HG03066 (cell line): ENCODE results near the gene RBMS3.

ENCODE experiments used
- ATAC-seq: cut with Tn5 transposase; IDR thresholded peaks from one replicate; pipeline ENCODE4 v1.9.1; 2021; ENCODE audit warnings: low read depth; ENCODE audit not compliant: unreplicated experiment

RBMS3 gene

DNA sequence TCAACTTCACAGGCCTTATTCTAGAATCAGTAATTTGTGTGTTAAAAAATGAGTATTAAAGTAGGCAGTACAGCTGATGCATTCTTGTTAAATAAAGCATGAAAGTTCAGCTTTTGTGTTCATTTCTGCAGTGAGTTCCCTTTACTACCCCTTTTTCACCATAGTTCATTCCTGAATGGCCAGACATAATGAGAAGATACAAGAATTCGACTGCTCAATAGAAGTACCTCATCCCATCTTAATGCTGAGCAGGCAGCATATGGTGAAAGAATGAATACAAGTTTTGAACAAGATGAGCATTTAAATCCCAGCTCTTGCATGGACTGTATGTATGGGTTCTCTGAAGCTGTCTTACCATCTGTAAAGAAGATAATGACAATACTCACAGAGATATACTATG lies 677.9 kb downstream of the RBMS3 start:
- no peak for ATAC-seq

DNA sequence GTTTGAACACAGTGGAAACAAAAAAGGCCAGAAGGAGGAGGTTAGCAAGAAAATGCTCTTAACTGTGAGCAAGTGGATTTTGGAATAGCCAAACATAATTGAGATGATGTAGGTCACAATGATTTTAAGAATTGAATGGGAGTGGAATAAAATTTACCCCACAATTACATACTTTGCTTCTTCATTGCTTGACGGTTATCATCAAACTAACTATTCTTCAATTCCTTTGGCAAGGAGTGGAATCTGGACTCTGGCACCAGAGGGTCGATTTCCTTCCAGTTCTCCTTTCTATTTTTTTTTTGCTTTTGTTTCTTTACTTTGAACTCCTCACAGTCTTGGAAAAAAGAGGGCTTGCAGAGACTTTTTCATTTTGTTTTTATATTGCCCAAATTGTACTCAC lies 691.0 kb downstream of the RBMS3 start:
- ATAC-seq, result no peak

DNA sequence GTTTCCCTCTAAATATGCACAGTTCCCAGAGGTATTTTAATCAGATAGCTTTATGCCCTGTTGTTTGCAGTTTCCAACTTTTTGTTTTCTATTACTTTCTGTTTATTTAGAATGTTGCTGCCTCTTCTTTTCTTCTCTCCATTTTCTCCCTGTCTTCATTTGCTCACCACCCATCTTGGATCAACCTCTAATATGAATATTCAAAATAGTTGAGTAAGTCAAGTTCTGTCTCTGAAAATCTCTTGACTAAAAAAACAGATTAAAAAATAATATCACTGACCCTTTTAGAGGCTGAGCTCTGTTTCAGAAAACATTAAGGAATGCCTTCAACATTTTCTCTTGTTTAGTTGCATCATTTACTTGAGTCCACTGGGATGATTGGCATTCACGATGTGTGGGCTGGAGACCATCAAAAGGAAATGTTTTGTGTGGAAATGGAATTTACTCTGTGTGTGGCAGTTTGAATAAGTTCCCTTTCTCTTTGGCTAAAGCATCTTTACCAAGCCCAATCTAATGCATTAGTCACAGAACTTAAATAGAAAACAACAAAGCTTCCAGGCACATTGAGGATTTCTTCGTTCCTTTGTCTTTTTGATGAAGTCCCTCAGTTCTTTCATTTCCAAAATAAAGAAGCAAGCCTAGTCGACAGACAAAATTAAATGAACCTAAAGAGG lies 691.6 kb downstream of the RBMS3 start:
- ATAC-seq, result no peak

DNA sequence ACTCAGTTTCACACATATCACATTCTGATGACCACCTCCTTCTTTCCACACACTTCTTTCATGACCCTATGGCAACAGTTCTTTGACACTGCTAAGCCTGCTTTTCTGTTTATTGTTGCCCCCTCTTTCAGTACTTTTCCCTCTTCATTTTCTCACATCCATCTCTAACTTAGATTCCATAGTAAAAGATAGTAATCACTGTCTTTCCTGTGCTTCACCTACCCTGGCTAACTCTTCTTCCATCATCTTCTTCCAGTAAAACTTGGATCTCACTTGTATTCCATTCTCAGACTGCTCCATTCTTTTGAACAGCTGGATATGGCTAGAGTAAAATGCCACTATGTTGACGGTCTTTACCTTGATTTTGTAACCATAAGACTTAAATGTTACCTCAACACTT lies 692.9 kb downstream of the RBMS3 start:
- no peak for ATAC-seq

DNA sequence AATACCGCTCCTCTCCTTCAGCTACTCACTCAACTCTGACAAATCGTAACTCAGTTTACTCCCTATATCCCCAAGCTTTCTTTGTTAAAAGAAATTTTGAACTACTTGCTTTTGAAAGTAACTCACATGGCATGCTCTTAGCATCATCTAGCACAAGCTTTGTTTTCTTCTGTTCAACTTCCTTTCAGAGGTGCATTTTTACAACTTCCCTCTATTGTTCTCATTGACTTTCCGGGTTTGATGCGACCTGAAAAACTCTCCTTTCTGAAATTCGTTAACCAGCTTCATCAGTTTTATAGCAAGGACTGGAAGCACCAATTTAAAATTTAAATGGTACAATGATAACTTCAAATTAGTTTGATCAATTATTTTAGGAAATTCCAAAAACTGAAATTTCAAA lies 696.0 kb downstream of the RBMS3 start:
- no peak for ATAC-seq

DNA sequence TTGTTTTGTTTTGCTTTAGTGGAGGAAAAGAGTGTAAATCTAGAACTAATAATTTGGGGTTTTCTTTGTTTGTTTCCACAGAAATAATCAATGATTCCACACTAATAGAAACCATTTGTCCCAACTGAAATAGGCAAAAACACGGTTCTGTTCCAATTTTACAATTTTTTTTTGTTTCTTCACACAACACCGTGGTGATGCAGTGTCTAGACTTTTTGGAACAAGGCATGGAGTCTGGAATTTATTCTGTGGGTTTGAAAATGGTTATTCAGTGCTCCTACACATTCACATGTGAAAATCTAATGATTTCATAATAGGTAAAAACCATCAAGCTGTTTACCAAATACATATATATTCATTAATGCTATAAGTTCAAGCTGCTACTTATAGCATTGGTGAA lies 696.5 kb downstream of the RBMS3 start:
- no peak for ATAC-seq

DNA sequence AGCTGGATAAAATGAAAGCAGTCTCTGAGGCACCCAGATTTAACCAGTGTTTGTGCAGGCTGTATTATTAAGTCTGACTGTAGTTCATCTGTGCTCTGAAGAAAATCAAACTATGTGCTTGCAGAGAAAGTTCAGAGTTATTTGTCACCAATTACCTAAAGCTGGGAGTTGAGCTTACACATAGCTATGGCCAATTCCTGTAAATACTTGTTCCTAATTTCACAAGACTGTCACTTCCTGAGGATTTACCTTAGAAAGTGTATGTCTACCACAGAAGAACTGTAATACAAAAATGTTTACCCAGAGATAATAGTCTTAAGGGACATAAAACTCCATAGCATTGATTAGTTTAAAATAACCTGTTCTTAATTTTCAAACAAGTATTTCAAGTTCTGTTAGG lies 697.2 kb downstream of the RBMS3 start:
- no peak for ATAC-seq

DNA sequence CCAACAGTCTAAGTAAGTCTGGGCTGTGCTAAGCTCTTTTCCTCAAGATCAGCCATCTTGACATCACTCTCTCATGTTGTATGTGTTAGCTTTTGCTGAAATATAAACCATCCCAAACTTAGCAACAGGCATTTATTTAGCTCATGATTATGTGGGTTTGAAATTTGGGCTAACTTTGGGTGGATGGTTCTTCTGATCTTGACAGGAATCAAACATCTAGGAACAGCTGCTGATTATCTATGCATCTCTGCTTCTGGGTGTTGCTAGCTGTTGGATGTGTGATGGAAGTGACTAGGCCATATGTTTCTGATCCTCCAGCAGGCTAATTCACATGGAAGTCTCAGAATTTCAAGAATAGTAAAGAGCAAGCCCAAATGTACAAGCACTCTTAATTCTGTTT lies 710.3 kb downstream of the RBMS3 start:
- no peak for ATAC-seq

DNA sequence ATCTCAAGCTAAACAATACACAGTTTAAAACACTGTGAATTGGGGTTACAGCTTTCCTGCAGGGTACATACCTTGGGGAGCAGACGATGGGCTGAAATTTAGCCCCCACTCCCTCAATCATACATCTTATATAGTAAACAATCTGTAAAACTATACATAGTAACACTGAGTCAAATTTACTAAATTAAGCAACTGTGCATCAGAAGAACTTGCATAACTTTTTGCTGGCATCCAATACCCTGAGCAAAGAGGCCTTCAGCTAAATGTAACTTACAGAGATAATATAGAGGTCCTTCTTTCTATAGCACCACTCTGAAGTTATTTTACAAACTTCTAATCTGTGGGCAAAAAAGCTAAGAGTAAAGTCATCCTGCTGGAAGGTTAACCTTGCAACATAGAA lies 721.9 kb downstream of the RBMS3 start:
- ATAC-seq, result no peak

DNA sequence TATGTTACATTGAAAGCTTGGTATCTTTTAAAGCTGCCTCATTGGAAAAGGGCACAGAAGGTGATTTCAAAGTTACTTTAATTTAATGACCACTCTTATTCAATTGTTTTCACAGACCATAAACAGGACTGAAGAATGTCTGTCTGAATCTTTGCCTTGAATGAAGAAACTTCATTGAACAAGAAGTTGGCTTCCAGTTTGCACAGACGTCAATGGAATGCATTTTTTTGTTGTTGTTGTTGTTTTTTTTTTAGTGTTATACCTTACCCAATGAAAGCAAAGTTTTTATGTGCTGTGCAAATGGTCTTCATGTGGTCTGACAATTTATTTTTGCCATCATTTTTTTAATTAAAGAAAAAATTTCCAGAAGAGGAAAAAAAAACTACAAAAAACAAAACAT lies 722.9 kb downstream of the RBMS3 start:
- no peak for ATAC-seq

DNA sequence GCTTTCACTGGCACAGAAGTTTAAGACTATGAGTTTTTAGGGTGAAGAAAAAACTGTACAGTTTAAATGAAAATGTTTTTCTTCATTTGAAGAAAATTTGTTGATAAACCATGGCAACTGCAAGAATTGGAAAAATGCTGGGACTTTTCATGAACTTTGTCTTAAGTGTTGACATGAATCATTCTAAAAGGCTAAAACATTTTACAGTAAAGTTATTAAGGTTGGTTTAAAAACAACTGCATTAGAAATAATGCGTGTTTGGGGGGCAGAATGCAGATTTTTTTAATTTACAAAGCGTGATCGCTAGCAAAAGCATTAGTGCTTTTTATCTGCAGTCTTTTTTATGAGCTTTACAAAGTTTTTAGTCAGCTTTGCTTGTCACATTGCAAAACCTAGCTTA lies 723.6 kb downstream of the RBMS3 start:
- no peak for ATAC-seq

DNA sequence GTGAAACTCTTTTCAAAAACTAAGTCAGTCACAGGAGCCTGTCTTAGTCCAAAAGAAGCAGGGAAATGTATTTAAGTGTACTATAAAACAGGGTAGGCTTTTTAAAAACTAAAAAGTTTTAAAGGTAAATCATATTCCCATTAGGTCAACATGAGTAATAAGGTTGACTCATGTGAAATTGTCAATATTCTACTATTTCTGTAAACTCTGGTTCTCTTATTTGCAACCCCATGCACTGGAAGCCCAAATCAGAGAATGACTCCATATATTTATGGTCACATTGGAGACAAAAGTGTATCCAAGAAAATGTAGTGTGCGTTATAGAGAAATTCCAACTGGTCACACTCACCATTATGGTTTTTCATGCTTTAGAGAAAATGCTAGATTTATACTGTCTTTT lies 725.2 kb downstream of the RBMS3 start:
- ATAC-seq, result no peak

DNA sequence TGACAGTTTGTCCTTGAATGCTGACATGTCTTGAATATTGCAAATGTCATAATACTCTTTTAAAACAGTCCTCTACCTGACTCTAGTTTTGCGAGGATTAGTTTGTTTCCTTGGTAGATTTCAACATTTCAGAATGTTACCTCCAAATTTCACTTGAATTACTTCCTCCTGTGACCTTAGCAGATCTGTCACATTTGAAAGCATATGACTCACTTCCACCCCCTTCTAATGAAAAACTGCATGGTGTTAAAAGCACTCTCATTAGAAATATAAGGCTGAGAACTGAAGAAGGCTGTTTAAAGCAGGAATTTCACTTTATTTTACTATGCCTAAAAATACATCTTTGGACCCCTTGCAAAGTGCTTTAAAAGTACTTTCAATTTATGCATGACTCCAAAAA lies 726.8 kb downstream of the RBMS3 start:
- no peak for ATAC-seq

DNA sequence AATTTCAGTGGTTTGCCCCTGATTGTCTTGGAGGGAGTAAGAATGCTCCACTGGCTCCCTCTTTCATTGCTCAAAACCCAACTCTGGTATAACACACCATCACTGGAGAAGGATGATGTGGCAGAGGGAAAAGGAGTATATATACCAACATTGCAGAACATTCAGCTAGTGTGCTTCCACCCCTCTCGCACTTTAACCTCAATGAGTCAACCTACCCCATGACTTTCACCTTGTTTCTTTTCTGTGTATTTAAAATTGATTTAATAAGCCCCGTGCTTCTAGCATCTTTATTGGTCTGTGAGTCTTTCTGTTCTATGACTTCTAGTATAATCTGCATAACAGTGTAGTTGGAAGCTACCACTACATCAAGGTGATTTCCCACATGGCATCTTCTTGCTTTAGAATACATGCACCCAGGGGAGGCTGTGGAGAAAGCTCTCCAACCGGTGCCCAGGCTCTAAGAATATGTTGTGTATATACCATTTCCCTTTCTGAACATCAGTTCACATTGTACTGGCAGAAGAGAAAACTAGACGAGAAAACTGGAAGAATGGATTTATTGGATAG lies 730.4 kb downstream of the RBMS3 start:
- no peak for ATAC-seq

DNA sequence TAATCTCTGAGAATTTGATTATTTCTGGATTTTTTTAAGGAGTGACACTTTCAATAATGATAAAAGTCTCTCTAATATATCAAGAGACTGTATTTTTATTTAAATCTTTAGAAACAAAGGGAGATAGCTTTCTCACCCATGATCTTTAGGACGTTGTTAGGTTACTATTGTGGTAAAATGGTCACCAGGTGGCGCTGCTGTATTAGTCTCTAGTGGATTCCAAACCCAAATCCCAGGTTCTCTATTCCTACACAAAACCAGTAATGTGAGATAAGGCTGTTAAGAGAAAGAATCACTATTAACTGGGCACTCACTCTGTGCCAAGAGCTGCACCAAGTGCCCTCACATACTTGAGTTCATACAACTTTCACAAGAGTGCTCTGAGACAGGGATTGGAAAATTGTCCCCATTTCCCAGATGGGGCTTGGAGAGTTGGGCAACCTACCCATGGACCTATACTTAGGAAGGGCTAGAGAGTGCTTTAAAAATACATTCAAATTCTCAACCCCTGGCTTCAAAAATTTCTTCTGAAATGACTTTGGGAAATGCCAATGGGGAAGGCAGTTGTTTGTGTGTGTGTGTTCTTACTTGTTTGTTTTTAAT lies 732.2 kb downstream of the RBMS3 start:
- ATAC-seq, result no peak

DNA sequence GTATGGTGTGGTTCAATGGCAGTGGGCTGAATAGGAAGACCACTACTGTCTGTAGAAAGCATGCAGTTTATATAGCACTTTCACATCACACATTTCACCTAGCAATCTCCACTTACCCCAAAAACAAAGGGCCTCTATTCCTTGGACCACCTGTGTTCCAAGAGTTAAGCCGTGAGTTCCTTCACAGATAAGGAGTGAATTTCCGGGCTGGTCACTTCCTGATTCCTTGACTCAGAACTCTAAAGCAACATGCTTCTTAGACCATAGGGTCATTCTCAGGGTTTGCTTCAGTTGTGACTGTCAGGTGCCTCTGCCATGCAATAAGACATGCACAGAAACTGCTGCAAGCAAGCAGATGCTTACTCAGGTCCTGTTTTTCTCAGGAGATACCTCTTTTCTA lies 737.0 kb downstream of the RBMS3 start:
- ATAC-seq, result no peak

DNA sequence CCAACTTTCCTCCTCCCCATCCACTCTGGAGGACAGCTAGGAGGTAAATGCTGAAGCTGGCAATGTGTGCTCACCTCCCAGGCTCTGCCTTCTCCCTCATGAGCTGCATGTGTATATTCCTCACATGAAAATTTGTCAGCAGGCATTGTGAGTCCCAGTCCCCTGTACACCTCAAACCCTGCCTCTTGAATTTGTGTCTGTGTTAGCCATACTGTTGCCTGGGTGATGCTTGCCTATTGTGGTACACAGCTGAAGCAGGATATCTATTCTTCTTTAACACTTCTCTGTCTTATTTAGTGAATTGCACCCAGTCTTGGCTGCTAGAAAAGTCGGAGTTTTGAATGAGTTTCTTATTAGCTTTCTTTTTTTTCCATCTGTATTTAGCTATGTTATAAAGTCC lies 739.5 kb downstream of the RBMS3 start:
- no peak for ATAC-seq

DNA sequence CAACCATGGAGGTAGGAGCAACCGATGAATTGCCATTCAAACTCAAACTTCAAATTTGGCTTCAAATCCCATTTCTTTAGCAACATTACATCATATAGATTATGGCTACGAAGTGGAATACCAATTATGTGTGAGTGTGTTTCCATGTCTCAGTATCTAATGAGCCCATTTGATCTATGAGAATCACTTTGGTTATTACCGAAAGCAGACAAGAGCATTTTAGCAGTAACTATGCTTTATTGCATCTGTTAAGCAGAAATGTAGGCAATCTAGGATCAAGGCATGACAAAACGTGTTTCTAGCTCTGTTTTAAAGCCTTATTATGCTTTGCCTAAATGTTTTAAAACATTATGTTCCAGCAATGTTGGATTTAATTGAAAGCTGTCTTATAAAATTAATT lies 743.6 kb downstream of the RBMS3 start:
- no peak for ATAC-seq

DNA sequence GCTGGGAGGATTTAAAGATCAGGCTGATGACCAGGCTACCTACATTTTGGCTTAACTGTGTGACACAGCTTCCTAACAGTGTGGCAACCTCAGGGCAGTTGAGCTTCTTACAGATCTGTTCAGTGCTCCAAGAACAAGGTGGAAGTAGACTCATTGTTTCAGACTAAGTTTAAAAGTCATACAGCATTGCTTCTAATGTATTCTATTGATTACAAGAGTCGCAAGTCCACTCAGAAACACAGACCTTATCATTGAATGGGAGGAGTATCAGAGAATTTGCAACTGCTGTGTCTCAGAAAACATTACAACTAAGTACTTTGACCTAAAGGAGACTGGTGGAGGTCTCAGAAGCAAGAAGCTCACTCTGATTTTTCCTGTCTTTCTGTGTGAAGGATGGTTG lies 746.0 kb downstream of the RBMS3 start:
- ATAC-seq, result no peak

DNA sequence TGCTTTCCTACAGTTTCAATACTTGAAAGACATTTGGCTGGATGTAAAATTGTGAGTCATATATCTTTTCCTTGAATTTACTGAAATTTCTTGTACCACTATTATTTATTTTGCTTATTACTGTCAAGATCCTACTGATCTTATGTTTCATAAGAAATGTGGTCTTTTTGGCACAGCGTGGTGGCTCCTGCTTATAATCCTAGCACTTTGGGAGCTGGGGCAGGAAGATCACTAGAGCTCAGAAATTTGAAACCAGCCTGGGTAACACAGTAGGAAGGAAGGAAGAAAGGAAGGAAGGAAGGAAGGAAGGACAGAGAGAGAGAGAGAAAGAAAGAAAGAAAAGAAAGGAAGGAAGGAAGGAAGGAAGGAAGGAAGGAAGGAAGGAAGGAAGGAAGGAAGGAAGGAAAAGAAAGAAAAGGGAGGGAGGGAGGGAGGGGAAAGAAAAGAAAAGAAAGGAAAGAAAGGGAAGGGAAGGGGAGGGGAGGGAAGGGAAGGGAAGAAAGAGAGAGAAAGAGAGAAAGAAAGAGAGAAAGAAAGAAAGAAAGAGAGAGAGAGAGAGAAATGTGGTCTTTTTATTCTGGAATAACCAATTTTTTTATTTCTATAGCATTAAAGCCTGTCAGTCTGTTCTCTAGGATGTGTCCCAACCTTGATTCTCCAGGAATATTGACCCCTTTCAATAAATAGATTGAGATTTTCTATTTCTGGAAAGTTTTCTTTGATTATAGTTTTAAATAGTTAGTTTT lies 753.5 kb downstream of the RBMS3 start:
- ATAC-seq, result no peak

DNA sequence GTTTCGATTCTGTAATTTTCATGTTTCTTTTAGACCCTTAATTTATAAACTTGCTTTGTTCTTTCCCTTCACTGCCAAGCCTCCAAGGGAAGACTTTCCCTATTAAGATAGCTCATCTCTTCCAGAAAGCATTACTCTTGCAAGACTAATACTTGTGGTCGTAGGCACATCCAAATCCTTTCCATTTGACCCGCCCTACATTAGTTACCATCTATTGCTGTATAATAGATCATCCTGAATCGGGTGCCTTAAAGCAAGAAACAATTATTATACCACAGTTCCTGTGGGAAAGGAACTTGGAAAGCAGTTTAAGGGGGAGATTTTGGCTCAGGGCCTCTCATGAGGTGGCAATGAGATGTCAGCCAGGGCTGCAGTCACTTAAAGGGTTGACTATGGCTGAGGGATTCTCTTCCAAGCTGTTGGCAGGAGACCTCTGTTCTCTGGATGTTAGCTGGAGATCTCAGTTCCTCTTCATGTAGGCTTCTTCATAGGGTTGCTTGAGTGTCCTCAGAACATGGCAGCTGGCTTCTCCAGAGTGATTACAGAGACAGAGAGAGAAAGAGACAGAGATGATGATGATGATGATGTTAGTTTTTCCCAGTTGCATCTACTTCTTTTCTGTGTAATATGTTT lies 755.2 kb downstream of the RBMS3 start:
- ATAC-seq, result no peak
